Activated naive CD4-positive, alpha-beta T cell treated with anti-CD3 and anti-CD28 coated beads, Interleukin-2, amount 10 ng/mL, durations not matched to agents 7 days and 5 days (primary cell): ENCODE data around the gene LRRD1.
"Not testable (repeated sequence)": the region's sequence is repeated elsewhere in the genome, so short reads cannot be mapped to it uniquely, and the experiment has no call there.

Experiments
- CTCF ChIA-PET: fragments of 350-600 bp; sonication (Branson Sonifier 250); formaldehyde crosslinking; loops from one replicate; lab custom pipeline; 2021; ENCODE audit warnings: antibody characterized with exemption; lab: Charles Lee
- DNase-seq: peaks from one replicate; pipeline ENCODE4 v3.0.0-alpha.2; 2020
- H3K27ac Mint-ChIP-seq: one replicate; pipeline ENCODE4 v1.8.0; 2021; ENCODE audit warnings: mild to moderate bottlenecking, moderate library complexity, mixed read lengths
- H3K27me3 Mint-ChIP-seq: one replicate; pipeline ENCODE4 v1.8.0; 2021; ENCODE audit warnings: mild to moderate bottlenecking, mixed read lengths
- H3K36me3 Mint-ChIP-seq: one replicate; pipeline ENCODE4 v1.8.0; 2021; ENCODE audit warnings: mixed read lengths
- H3K4me1 Mint-ChIP-seq: one replicate; pipeline ENCODE4 v1.8.0; 2021; ENCODE audit warnings: mixed read lengths
- H3K4me3 Mint-ChIP-seq: one replicate; pipeline ENCODE4 v1.8.0; 2021; ENCODE audit warnings: mild to moderate bottlenecking, moderate library complexity, mixed read lengths
- H3K9me3 Mint-ChIP-seq: one replicate; pipeline ENCODE4 v1.8.0; 2021; ENCODE audit warnings: mixed read lengths

LRRD1 gene

DNA sequence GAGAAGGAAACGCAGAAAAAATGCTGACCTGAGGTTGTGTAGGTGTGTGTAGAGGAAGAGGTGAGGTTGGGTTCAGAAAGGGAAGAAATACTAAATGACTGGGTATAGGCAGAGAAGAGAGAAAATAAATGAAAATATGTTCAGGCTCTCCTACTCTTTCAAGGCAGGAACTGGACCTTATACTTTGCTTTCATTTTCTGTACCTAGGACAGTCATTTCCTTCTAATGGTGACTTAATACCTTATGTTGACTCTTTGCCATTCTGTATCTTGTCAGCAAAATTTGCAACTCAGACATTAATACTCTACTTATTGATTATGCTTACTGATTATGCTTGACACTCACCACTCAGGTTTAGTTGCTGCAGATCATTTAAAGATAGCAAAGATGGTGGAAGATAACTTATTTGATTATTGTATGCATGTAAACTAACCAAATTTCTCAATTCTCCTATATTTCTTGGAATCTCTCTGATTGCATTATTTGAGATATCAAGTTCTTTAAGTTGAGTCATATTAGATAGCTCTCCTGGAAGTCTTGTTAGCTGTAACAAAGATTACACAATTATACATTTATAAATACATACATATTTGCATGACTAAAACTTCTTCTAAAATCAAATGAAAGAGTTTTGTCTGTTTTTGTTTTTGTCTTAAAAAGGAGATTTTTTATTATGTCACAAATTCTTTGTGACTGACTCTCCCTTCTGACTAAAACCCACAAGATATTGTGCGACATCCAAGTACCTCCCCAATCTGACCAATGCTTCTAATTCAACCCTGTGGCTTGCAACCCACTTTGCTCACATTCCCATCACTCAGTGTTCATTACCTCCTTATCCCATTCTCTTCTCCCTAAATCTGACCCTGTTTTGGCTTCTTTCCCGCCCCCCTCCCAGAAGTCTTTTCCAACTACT lies 20.0 kb downstream of the LRRD1 start:
- CTCF ChIA-PET: no interaction called here
- no peak overlapping the region for H3K4me3 Mint-ChIP-seq
- H3K9me3 Mint-ChIP-seq: no peaks in the 10 kb centered on the region
- H3K27ac Mint-ChIP-seq: no peak overlapping the region
- peaks cover 2% of the 10 kb centered on the region for H3K4me1 Mint-ChIP-seq
- H3K36me3 Mint-ChIP-seq: no peaks in the 10 kb centered on the region
- no peak for DNase-seq
- peaks cover 14% of the 10 kb centered on the region for H3K27me3 Mint-ChIP-seq

GRCh38 chr7:92156990-92157389 lies 22.0 kb downstream of the LRRD1 start:
- CTCF ChIA-PET: no interaction called here
- DNase-seq: no peak
- Mint-ChIP-seq H3K4me3 (no peak overlapping the region), H3K27ac (no peak overlapping the region), H3K36me3 (no peaks in the 10 kb centered on the region), H3K9me3 (no peaks in the 10 kb centered on the region), H3K27me3 (peaks cover 14% of the 10 kb centered on the region), H3K4me1 (peaks cover 2% of the 10 kb centered on the region)

DNA sequence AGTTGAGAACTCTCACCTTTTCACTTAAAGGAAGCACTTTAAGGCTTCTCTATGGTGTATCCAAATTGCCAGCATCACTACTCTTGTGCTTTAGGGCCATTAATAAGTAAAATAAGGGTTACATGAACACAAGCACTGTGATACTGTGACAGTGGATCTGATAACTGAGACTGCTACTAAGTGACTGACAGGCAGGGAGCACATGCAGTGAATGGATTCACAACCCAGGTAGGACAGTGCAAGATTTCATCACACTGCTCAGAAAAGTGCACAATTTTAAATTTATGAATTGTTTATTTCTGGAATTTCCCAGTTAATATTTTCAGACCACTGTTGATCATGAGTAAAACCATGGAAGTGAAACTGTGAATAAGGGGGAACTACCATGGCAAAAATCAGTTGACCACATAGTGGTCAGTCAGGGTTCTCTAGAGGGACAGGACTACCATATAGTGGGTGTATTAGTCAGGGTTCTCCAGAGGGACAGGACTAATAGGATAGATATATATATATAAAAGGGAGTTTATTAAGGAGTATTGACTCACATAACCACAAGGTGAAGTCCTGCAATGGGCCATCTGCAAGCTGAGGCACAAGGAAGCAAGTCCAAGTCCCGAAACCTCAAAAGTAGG lies 23.7 kb downstream of the LRRD1 start:
- Mint-ChIP-seq H3K9me3 (no peaks in the 10 kb centered on the region), H3K36me3 (no peaks in the 10 kb centered on the region), H3K4me1 (peaks cover 2% of the 10 kb centered on the region), H3K27ac (no peak overlapping the region), H3K27me3 (peaks cover 8% of the 10 kb centered on the region), H3K4me3 (no peak overlapping the region)
- CTCF ChIA-PET: no interaction called here
- DNase-seq: no peak

- Mint-ChIP-seq H3K27me3 (peaks cover 4% of the 10 kb centered on the region), H3K9me3 (no peaks in the 10 kb centered on the region), H3K27ac (no peak overlapping the region), H3K4me3 (no peak overlapping the region), H3K4me1 (no peaks in the 10 kb centered on the region), H3K36me3 (no peaks in the 10 kb centered on the region)
- no peak for DNase-seq
- CTCF ChIA-PET: no interaction called here
Measured at GRCh38 chr7:92150450-92151017, 28.4 kb downstream of the LRRD1 start.

DNA sequence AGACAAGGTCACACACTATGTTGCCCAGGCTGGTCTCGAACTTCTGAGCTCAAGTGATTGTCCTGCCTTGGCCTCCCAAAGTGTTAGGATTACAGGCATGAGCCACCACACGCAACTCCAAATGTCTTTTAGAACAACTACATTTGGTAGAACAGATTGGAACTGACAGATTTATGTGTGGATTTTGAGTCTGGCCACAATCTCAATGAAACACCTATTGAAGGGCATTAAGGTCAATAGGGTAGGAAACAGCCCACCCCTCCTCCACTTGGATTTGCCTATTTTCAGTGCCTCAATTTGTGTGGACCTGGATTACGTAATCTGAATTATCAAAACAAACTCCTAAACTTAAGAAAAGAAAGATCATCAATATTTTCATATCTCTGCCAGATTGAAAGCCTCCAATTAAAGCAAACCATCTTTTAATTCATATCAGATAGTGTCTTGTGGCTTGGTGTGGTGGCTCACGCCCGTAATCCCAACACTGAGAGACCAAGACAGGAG lies 29.2 kb downstream of the LRRD1 start:
- CTCF ChIA-PET: no interaction called here
- no peak for DNase-seq
- Mint-ChIP-seq H3K9me3 (no peaks in the 10 kb centered on the region), H3K4me1 (no peaks in the 10 kb centered on the region), H3K27me3 (peaks cover 3% of the 10 kb centered on the region), H3K36me3 (no peaks in the 10 kb centered on the region), H3K27ac (no peak overlapping the region), H3K4me3 (no peak overlapping the region)

DNA sequence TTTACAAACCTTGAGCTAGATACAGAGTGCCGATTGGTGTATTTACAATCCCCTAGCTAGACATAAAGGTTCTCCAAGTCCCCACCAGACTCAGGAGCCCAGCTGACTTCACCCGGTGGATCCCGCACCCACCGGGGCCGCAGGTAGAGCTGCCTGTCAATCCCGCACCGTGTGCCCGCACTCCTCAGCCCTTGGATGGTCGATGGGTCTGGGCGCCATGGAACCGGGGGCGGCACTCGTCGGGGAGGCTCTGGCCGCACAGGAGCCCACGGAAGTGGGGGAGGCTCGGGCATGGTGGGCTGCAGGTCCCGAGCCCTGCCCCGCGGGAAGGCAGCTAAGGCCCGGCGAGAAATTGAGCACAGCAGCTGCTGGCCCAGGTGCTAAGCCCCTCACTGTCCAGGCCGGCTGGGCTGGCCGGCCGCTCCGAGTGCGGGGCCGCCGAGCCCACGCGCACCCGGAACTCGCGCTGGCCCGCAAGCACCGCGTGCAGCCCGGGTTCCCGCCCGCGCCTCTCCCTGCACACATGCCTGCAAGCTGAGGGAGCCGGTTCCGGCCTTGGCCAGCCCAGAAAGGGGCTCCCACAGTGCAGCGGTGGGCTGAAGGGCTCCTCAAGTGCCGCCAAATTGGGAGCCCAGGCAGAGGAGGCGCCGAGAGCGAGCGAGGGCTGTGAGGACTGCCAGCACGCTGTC lies 35.6 kb downstream of the LRRD1 start:
- CTCF ChIA-PET: not testable (repeated sequence)

GRCh38 chr7:92142791-92143190 lies 36.2 kb downstream of the LRRD1 start:
- DNase-seq, H3K36me3 Mint-ChIP-seq, H3K4me1 Mint-ChIP-seq, H3K4me3 Mint-ChIP-seq, CTCF ChIA-PET, H3K27ac Mint-ChIP-seq, H3K9me3 Mint-ChIP-seq, H3K27me3 Mint-ChIP-seq: not testable (repeated sequence)

More for the DNA sequence above, 35.6 kb downstream of the LRRD1 start:
- H3K27ac Mint-ChIP-seq, H3K27me3 Mint-ChIP-seq, DNase-seq, H3K4me1 Mint-ChIP-seq, H3K4me3 Mint-ChIP-seq, H3K9me3 Mint-ChIP-seq, H3K36me3 Mint-ChIP-seq: not testable (repeated sequence)

DNA sequence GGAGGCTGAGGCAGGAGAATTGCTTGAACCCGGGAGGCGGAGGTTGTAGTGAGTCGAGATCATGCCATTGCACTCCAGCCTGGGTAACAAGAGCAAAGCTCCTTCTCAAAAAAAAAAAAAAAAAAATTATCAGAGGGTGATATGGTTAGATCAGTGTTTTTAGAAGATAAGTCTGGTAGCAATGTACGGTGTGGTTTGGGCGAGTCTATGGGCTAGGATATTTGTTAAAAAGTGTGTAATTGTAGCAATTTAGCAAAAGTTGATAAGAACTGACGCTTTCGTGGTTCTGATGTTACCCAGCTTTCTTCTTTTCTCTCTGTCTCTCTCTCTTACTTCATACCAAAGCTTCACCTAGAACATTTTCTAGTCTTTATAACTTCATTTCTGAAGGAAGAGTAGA lies 37.8 kb downstream of the LRRD1 start:
- peaks cover 9% of the 10 kb centered on the region for H3K4me1 Mint-ChIP-seq
- no peak overlapping the region for H3K4me3 Mint-ChIP-seq
- no peak for DNase-seq
- no peaks in the 10 kb centered on the region for H3K36me3 Mint-ChIP-seq
- no peaks in the 10 kb centered on the region for H3K9me3 Mint-ChIP-seq
- H3K27me3 Mint-ChIP-seq: peaks cover 3% of the 10 kb centered on the region
- CTCF ChIA-PET: no interaction called here
- no peak overlapping the region for H3K27ac Mint-ChIP-seq

- Mint-ChIP-seq H3K4me3 (no peak overlapping the region), H3K27me3 (peaks cover 12% of the 10 kb centered on the region), H3K4me1 (peaks cover 32% of the 10 kb centered on the region), H3K27ac (peak overlapping the region; percentile 49), H3K9me3 (peaks cover 3% of the 10 kb centered on the region), H3K36me3 (peaks cover 8% of the 10 kb centered on the region)
- DNase-seq: no peak
- CTCF ChIA-PET: no interaction called here
Measured at GRCh38 chr7:92137557-92137956, 41.4 kb downstream of the LRRD1 start.

- H3K4me3 Mint-ChIP-seq: peak overlapping the region; percentile 96
- peak; percentile 42 for DNase-seq
- CTCF ChIA-PET: interaction anchor here (1.4 kb wide), 1 partner anchor 311 kb away, joined by 5 read pairs; no protein-coding TSS in a partner anchor
- peak overlapping the region; percentile 99 for H3K27ac Mint-ChIP-seq
- H3K9me3 Mint-ChIP-seq: peaks cover 3% of the 10 kb centered on the region
- peaks cover 23% of the 10 kb centered on the region for H3K36me3 Mint-ChIP-seq
- peaks cover 49% of the 10 kb centered on the region for H3K4me1 Mint-ChIP-seq
- peaks cover 12% of the 10 kb centered on the region for H3K27me3 Mint-ChIP-seq
Measured at GRCh38 chr7:92135052-92135889, 43.7 kb downstream of the LRRD1 start.

DNA sequence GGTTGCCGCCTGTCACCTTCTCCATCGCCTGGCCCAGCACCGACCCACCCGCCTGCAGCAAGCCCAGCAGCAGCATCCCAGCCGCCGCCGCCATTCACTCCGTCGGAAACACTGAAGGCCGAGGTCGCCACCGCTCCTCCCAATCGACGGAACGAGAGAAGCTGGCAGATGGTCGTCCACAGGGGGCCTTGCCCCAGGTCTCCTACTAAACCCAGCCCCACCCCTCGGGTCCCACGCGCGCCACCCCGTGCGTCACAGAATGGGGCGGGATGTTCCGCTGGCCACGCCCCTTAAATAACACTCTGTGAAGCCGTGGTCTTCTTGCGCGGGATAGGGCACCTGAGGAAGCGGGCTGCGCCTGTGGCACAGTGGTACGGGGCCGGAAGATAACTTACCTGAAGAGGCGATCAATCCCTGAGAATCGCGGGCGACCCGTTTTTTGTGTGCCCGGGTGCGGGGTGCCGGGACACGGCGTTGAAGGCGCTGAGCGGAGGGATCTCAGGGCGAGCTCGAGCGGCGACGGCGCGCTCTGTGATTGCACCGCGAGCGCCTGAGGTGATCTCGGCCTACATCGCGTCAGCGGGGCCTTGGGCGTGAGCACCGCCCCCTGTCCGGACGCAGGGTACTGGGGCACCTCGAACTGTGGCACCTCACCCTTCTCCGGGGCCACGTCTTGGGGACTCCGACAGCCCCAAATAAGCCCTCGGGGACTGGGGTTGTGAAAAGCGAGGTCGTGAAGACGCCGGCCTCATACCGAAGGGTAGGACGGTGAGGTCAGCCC lies 44.5 kb downstream of the LRRD1 start, which contains the start of gene CYP51A1:
TSS of gene CYP51A1 (minus strand) at position 207 of the 781 bp plus-strand sequence. CDS start at position 94, 113 bp downstream.
- peaks cover 27% of the 10 kb centered on the region for H3K36me3 Mint-ChIP-seq
- H3K27me3 Mint-ChIP-seq: peaks cover 12% of the 10 kb centered on the region
- peak within 1 kb of the TSS; percentile 99 for H3K27ac Mint-ChIP-seq
- peak within 1 kb of the TSS; percentile 96 for H3K4me3 Mint-ChIP-seq
- CTCF ChIA-PET: interaction anchor here (0.6 to 1.4 kb wide), 2 partner anchors 188 to 312 kb away, joined by 3 to 5 read pairs; no protein-coding TSS in a partner anchor
- H3K4me1 Mint-ChIP-seq: peaks cover 49% of the 10 kb centered on the region
- peaks cover 3% of the 10 kb centered on the region for H3K9me3 Mint-ChIP-seq
- DNase-seq: peak; percentile 93

GRCh38 chr7:92133737-92134270 lies 45.1 kb downstream of the LRRD1 start:
- Mint-ChIP-seq H3K4me3 (peak overlapping the region; percentile 96), H3K4me1 (peaks cover 49% of the 10 kb centered on the region), H3K27ac (peak overlapping the region; percentile 99), H3K36me3 (peaks cover 29% of the 10 kb centered on the region), H3K9me3 (peaks cover 3% of the 10 kb centered on the region), H3K27me3 (peaks cover 12% of the 10 kb centered on the region)
- CTCF ChIA-PET: interaction anchor here (0.6 to 1.5 kb wide), 3 partner anchors 187 to 313 kb away, joined by 3 to 5 read pairs (median 5); partner anchors contain the start of gene GATAD1
- peak; percentile 71 for DNase-seq
